Activated CD8-positive, alpha-beta memory T cell treated with anti-CD3 and anti-CD28 coated beads for 24 hours (primary cell): ENCODE measurements around the gene TCF7L2.
"Not testable (repeated sequence)": the region's sequence is repeated elsewhere in the genome, so short reads cannot be mapped to it uniquely, and the experiment has no call there.

Experiments used
- DNase-seq: peaks from one replicate; pipeline ENCODE4 v3.0.0-alpha.2; 2020

The TCF7L2 gene

GRCh38 chr10:113047963-113048781 is 98.1 kb downstream of the TCF7L2 start:
- no peak for DNase-seq

GRCh38 chr10:113049881-113050280 is 99.8 kb downstream of the TCF7L2 start:
- DNase-seq, result no peak

GRCh38 chr10:113052076-113052830 is 102.2 kb downstream of the TCF7L2 start:
- no peak for DNase-seq

GRCh38 chr10:113053091-113053490 is 103.0 kb downstream of the TCF7L2 start:
- no peak for DNase-seq

- no peak for DNase-seq
These were observed 103.8 kb downstream of the TCF7L2 start for GRCh38 chr10:113053881-113054280.

- DNase-seq, result no peak
These were observed 105.4 kb downstream of the TCF7L2 start for GRCh38 chr10:113055458-113055857.

- no peak for DNase-seq
These were observed 106.0 kb downstream of the TCF7L2 start for GRCh38 chr10:113056030-113056429.

- DNase-seq, result no peak
These were observed 106.5 kb downstream of the TCF7L2 start for GRCh38 chr10:113056441-113057021.

GRCh38 chr10:113057948-113058522 is 108.0 kb downstream of the TCF7L2 start:
- DNase-seq, result no peak

GRCh38 chr10:113058523-113059370 is 108.7 kb downstream of the TCF7L2 start:
- DNase-seq, result no peak

- DNase-seq, result no peak
These were observed 109.3 kb downstream of the TCF7L2 start for GRCh38 chr10:113059371-113059780.

- DNase-seq, result no peak
These were observed 110.4 kb downstream of the TCF7L2 start for GRCh38 chr10:113060201-113061053.

GRCh38 chr10:113061054-113061430 is 111.0 kb downstream of the TCF7L2 start:
- no peak for DNase-seq

- DNase-seq, result no peak
These were observed 111.5 kb downstream of the TCF7L2 start for GRCh38 chr10:113061557-113061956.

- DNase-seq, result no peak
These were observed 113.3 kb downstream of the TCF7L2 start for GRCh38 chr10:113063043-113063967.

GRCh38 chr10:113064039-113064438 is 114.0 kb downstream of the TCF7L2 start:
- DNase-seq, result no peak

- DNase-seq, result not testable (repeated sequence)
These were observed 116.1 kb downstream of the TCF7L2 start for GRCh38 chr10:113066120-113066519.

- no peak for DNase-seq
These were observed 116.7 kb downstream of the TCF7L2 start for GRCh38 chr10:113066561-113067312.

GRCh38 chr10:113067501-113067900 is 117.5 kb downstream of the TCF7L2 start:
- DNase-seq, result no peak
